ENCODE results near the gene TRPM1.

TRPM1 gene

GRCh38 chr15:30979457-30979856 lies 122.1 kb downstream of the TRPM1 start:
- TF ChIP-seq CTCF (IDR thresholded peaks at IDR 0.05; ENCODE audit: low read depth, low read length) = no peak
- DNase-seq (ENCODE audit: low read depth in 2 of 2) = no peak
- H3K4me3 ChIP-seq (replicated peaks in 1 of 2; ENCODE audit: low read depth in 2 of 2, low read length in 2 of 2) = no peak overlapping the region

- DNase-seq (ENCODE audit: low read depth in 2 of 2) = no peak
- no peak overlapping the region for H3K4me3 ChIP-seq (replicated peaks in 1 of 2; ENCODE audit: low read depth in 2 of 2, low read length in 2 of 2)
- no peak for TF ChIP-seq CTCF (IDR thresholded peaks at IDR 0.05; ENCODE audit: low read depth, low read length)
Observed at GRCh38 chr15:30978328-30978727, 123.2 kb downstream of the TRPM1 start.

GRCh38 chr15:30974112-30974511 lies 127.4 kb downstream of the TRPM1 start:
- no peak overlapping the region for H3K4me3 ChIP-seq (replicated peaks in 1 of 2; ENCODE audit: low read depth in 2 of 2, low read length in 2 of 2)
- TF ChIP-seq CTCF (IDR thresholded peaks at IDR 0.05; ENCODE audit: low read depth, low read length) = no peak
- DNase-seq (ENCODE audit: low read depth in 2 of 2) = no peak

- H3K4me3 ChIP-seq (replicated peaks in 1 of 2; ENCODE audit: low read depth in 2 of 2, low read length in 2 of 2) = no peak overlapping the region
- TF ChIP-seq CTCF (IDR thresholded peaks at IDR 0.05; ENCODE audit: low read depth, low read length) = no peak
- no peak for DNase-seq (ENCODE audit: low read depth in 2 of 2)
Observed at GRCh38 chr15:30973379-30973778, 128.1 kb downstream of the TRPM1 start.

GRCh38 chr15:30969724-30970123 lies 131.8 kb downstream of the TRPM1 start:
- DNase-seq (ENCODE audit: low read depth in 2 of 2) = no peak
- H3K4me3 ChIP-seq (replicated peaks in 1 of 2; ENCODE audit: low read depth in 2 of 2, low read length in 2 of 2) = no peak overlapping the region
- TF ChIP-seq CTCF (IDR thresholded peaks at IDR 0.05; ENCODE audit: low read depth, low read length) = no peak

GRCh38 chr15:30963681-30964080 lies 137.8 kb downstream of the TRPM1 start:
- H3K4me3 ChIP-seq (replicated peaks in 1 of 2; ENCODE audit: low read depth in 2 of 2, low read length in 2 of 2) = no peak overlapping the region
- TF ChIP-seq CTCF (IDR thresholded peaks at IDR 0.05; ENCODE audit: low read depth, low read length) = no peak

GRCh38 chr15:30962659-30963058 lies 138.9 kb downstream of the TRPM1 start:
- no peak for DNase-seq (ENCODE audit: low read depth in 2 of 2)
- TF ChIP-seq CTCF (IDR thresholded peaks at IDR 0.05; ENCODE audit: low read depth, low read length) = no peak
- no peak overlapping the region for H3K4me3 ChIP-seq (replicated peaks in 1 of 2; ENCODE audit: low read depth in 2 of 2, low read length in 2 of 2)

More at GRCh38 chr15:30963681-30964080, 137.8 kb downstream of the TRPM1 start:
- DNase-seq (ENCODE audit: low read depth in 2 of 2) = no peak
